ENCODE measurements around the gene ST6GAL1.

GRCh38 chr3:186931532-186932280, 1.4 kb downstream of the ST6GAL1 start:
- TF ChIP-seq POLR2AphosphoS5 (IDR thresholded peaks at IDR 0.05; ENCODE audit: low read depth) = peak; percentile 27; the same call in 1 of the 2 replicates
- no peak for TF ChIP-seq EZH2 (IDR thresholded peaks at IDR 0.05; ENCODE audit: low read depth, unreplicated experiment)
- TF ChIP-seq CTCF (conservative IDR thresholded peaks at IDR 0.05; ENCODE audit: low read depth in 2 of 2) = no peak
- TF ChIP-seq REST (IDR thresholded peaks at IDR 0.05; ENCODE audit: unreplicated experiment) = no peak
- TF ChIP-seq NANOG (IDR thresholded peaks at IDR 0.05; ENCODE audit: borderline replicate concordance) = no peak
- no peak for TF ChIP-seq JUNB (IDR thresholded peaks at IDR 0.05; ENCODE audit: unreplicated experiment)
- TF ChIP-seq EZH2phosphoT487 (IDR thresholded peaks at IDR 0.05; ENCODE audit: unreplicated experiment) = no peak
- no peak for TF ChIP-seq CREB1 (CRISPR knock-in tag; IDR thresholded peaks at IDR 0.05; ENCODE audit: low read depth)
- TF ChIP-seq ETS1 (IDR thresholded peaks at IDR 0.05) = no peak
